Endothelial cell of umbilical vein (primary cell): ENCODE data around the gene ZBED5. TPM values are rescaled to one million over a fixed set of nuclear protein-coding genes. Genes with fewer than 3 reads are reported as not detected.
A peak's percentile ranks its signal among the peaks of the same experiment; 100 is the strongest.

Experiments used
- BruUV-seq: library from RNA; stranded (reverse); fragments of 400-500 nt; replicated peaks from 2 replicates; lab custom pipeline; 2021; lab: Mats Ljungman, UMichigan
- CTCF ChIA-PET: fragments of 300-600, 350-600 bp; sonication (Branson Sonifier 250); formaldehyde crosslinking; loops from one replicate; lab custom pipeline; 2021; ENCODE audit warnings: antibody characterized with exemption, inconsistent platforms; lab: Charles Lee
- POLR2A ChIA-PET: fragments of 300-600, 350-600 bp; sonication (Branson Sonifier 250); formaldehyde crosslinking; loops from one replicate; lab custom pipeline; 2021; ENCODE audit warnings: antibody characterized with exemption, inconsistent platforms; lab: Charles Lee
- DNase-seq: peaks from one replicate; pipeline ENCODE4 v3.0.0-alpha.2; 2011; ENCODE audit warnings: low read depth, low spot score
- FAIRE-seq: peaks from 2 replicates; lab custom pipeline; 2011; peaks lifted over from hg19 to GRCh38; lab: Jason Lieb, UNC
- H2AFZ ChIP-seq: 2 replicates; pipeline ENCODE4 v1.6.0; 2012; ENCODE audit warnings: low read depth, low read length, control low read depth, inconsistent platforms
- H3K27ac ChIP-seq: 2 replicates; pipeline ENCODE4 v1.5.1; 2011; ENCODE audit warnings: low read depth, mild to moderate bottlenecking, control low read depth, low read length, moderate library complexity; ENCODE audit not compliant: insufficient read depth
- H3K27me3 ChIP-seq, 2 experiments: 2 replicates each; pipeline versions ENCODE4 v1.6.0 to v1.6.1; 2011; ENCODE audit warnings: low read length in 2 of 2, mixed read lengths in 1 of 2; ENCODE audit not compliant: control insufficient read depth in 2 of 2, insufficient read depth in 2 of 2
- H3K36me3 ChIP-seq, 2 experiments: 2 replicates in 1 of 2; 3 replicates in 1 of 2; pipeline ENCODE4 v1.5.1; 2011; ENCODE audit warnings: low read length in 2 of 2, mild to moderate bottlenecking in 1 of 2, moderate library complexity in 1 of 2; ENCODE audit not compliant: control insufficient read depth in 2 of 2, insufficient read depth in 2 of 2; ENCODE audit errors: extremely low read depth in 1 of 2
- H3K4me1 ChIP-seq: 3 replicates; pipeline ENCODE4 v1.5.1; 2011; ENCODE audit warnings: mild to moderate bottlenecking, low read length; ENCODE audit not compliant: control insufficient read depth, insufficient read depth; ENCODE audit errors: extremely low read depth
- H3K4me2 ChIP-seq: 2 replicates; pipeline ENCODE4 v1.6.1; 2011; ENCODE audit warnings: low read length, control low read depth, mixed read lengths; ENCODE audit not compliant: insufficient read depth
- H3K4me3 ChIP-seq, 3 experiments: fragments of 200-600 bp in 1 of 3; sonication (generic), shearing (Covaris generic) in 1 of 3; replicated peaks in 1 of 3; 2 replicates each; pipeline ENCODE4 v1.5.1; 2011 to 2016; ENCODE audit warnings: control low read depth in 3 of 3, low read length in 3 of 3, mild to moderate bottlenecking in 2 of 3, inconsistent platforms in 1 of 3, low read depth in 1 of 3, moderate library complexity in 1 of 3; ENCODE audit not compliant: insufficient read depth in 1 of 3
- H3K79me2 ChIP-seq: 2 replicates; pipeline ENCODE4 v1.6.0; 2012; ENCODE audit warnings: low read length, inconsistent platforms; ENCODE audit not compliant: control insufficient read depth, insufficient read depth
- H3K9ac ChIP-seq: replicated peaks from 2 replicates; pipeline ENCODE3; 2011; ENCODE audit warnings: low read length, control low read depth; ENCODE audit not compliant: insufficient read depth; ENCODE audit errors: extremely low read depth
- H3K9me1 ChIP-seq: replicated peaks from 3 replicates; pipeline ENCODE4 v1.6.0; 2011; ENCODE audit warnings: mild to moderate bottlenecking, low read length; ENCODE audit not compliant: control insufficient read depth, insufficient read depth; ENCODE audit errors: extremely low read depth
- H3K9me3 ChIP-seq: replicated peaks from 2 replicates; pipeline ENCODE4 v1.5.1; 2012; ENCODE audit warnings: low read length, inconsistent platforms; ENCODE audit not compliant: control insufficient read depth, insufficient read depth
- H4K20me1 ChIP-seq: replicated peaks from 2 replicates; pipeline ENCODE3; 2011; ENCODE audit warnings: mild to moderate bottlenecking, low read length; ENCODE audit not compliant: control insufficient read depth, insufficient read depth; ENCODE audit errors: extremely low read depth
- EZH2 ChIP-seq: IDR thresholded peaks from 2 replicates; pipeline ENCODE4 v1.6.1; 2012; ENCODE audit warnings: borderline replicate concordance, low read depth, mild to moderate bottlenecking, moderate library complexity, low read length, inconsistent platforms; ENCODE audit not compliant: severe bottlenecking
- FOS ChIP-seq: IDR thresholded peaks from 2 replicates; pipeline ENCODE4 v1.6.1; 2011; ENCODE audit warnings: mild to moderate bottlenecking, low read length, moderate library complexity, borderline replicate concordance; ENCODE audit not compliant: insufficient read depth
- GATA2 ChIP-seq: IDR thresholded peaks from 2 replicates; pipeline ENCODE4 v1.7.0; 2011; ENCODE audit warnings: low read depth, mild to moderate bottlenecking, moderate library complexity, mixed read lengths, low read length; ENCODE audit not compliant: insufficient read length, insufficient read depth
- JUN ChIP-seq: IDR thresholded peaks from 2 replicates; pipeline ENCODE4 v1.6.1; 2011; ENCODE audit warnings: borderline replicate concordance, low read depth; ENCODE audit not compliant: insufficient read length, insufficient read depth
- MYC ChIP-seq: IDR thresholded peaks from one replicate; pipeline ENCODE4 v1.6.1; 2011; ENCODE audit warnings: mild to moderate bottlenecking, low read depth, low read length
- POLR2A ChIP-seq: IDR thresholded peaks from 2 replicates; pipeline ENCODE4 v1.6.1; 2012; ENCODE audit warnings: low read depth, mild to moderate bottlenecking, control low read depth, low read length
- POLR2AphosphoS5 ChIP-seq: IDR thresholded peaks from 2 replicates; pipeline ENCODE4 v1.6.1; 2012; ENCODE audit warnings: low read depth, mild to moderate bottlenecking, control low read depth, low read length, moderate library complexity; ENCODE audit not compliant: insufficient read depth
- dilution Hi-C: fragments of 300-500 bp; cut with MboI; formaldehyde crosslinking; loops from one replicate; pipeline ENCODE4 v1.15.0; 2019; ENCODE audit warnings: low sequenced_read_pairs; ENCODE audit not compliant: extremely low pct_ligation_motif_present
- intact Hi-C: fragments of 100-400 bp; cut with micrococcal nuclease; formaldehyde crosslinking; loops from one replicate; pipeline ENCODE4 v1.10.0; 2022
- polyA plus RNA-seq, 4 experiments: library from polyadenylated mRNA; depleted of rRNA in 3 of 4; stranded (reverse) in 3 of 4; unstranded in 1 of 4; fragments of >200 nt; gene quantifications; 2 replicates each; pipeline versions ENCODE4 v1.2.1 to v1.2.3, GENCODE V29; 2011 to 2012; ENCODE audit warnings: missing spikeins in 1 of 4
- total RNA-seq: library from RNA; stranded (reverse); gene quantifications from 2 replicates; pipeline ENCODE4 v1.2.3, GENCODE V29; 2021
- TF ChIP-seq, protein P1 (sequence below), 2 donors: IDR thresholded peaks; 1 replicate in 1 of 2; 2 replicates in 1 of 2; pipeline ENCODE4 v1.5.1; 2011; ENCODE audit warnings: low read length in 2 of 2, mild to moderate bottlenecking in 2 of 2, moderate library complexity in 2 of 2, control low read depth in 1 of 2, inconsistent platforms in 1 of 2, low read depth in 1 of 2; ENCODE audit not compliant: insufficient read depth in 1 of 2; ENCODE audit errors: extremely low read depth in 1 of 2
- TF ChIP-seq, protein P2 (sequence below): IDR thresholded peaks from 2 replicates; pipeline ENCODE4 v1.6.1; 2011; ENCODE audit not compliant: insufficient read depth, insufficient read length

The ZBED5 gene
- total and polyA plus RNA-seq, 2 donors (not counting 3 experiments of a cell fraction or from before 2014, with no cell fraction given): 41.2 to 59.4 TPM

- H3K4me1 ChIP-seq: no peaks in the 10 kb centered on the region
- no peaks in the 10 kb centered on the region for H3K9me3 ChIP-seq
- no TSS peak for BruUV-seq
- H3K79me2 ChIP-seq: no peaks in the 10 kb centered on the region
- FAIRE-seq (no peak), DNase-seq (peak; percentile 31)
- no peak overlapping the region for H2AFZ ChIP-seq
- no peak overlapping the region for H3K9ac ChIP-seq
- no peak overlapping the region for H3K27ac ChIP-seq
- intact Hi-C loops: no loop called here
- dilution Hi-C loops: no loop called here
- H3K9me1 ChIP-seq: no peaks in the 10 kb centered on the region
- ChIA-PET CTCF (interaction anchor here (0.9 kb wide), 1 partner anchor 70 kb away, joined by 3 read pairs; no protein-coding TSS in a partner anchor), POLR2A (no interaction called here)
- H3K27me3 ChIP-seq: no peaks in the 10 kb centered on the region
- H3K4me2 ChIP-seq: no peak overlapping the region
- no peaks in the 10 kb centered on the region for H4K20me1 ChIP-seq
- H3K4me3 ChIP-seq: no peak overlapping the region
- H3K36me3 ChIP-seq: no peaks in the 10 kb centered on the region
- TF ChIP-seq GATA2 (no peak), JUN (no peak), FOS (no peak), POLR2A (no peak)
- TF ChIP-seq, protein P1, sequence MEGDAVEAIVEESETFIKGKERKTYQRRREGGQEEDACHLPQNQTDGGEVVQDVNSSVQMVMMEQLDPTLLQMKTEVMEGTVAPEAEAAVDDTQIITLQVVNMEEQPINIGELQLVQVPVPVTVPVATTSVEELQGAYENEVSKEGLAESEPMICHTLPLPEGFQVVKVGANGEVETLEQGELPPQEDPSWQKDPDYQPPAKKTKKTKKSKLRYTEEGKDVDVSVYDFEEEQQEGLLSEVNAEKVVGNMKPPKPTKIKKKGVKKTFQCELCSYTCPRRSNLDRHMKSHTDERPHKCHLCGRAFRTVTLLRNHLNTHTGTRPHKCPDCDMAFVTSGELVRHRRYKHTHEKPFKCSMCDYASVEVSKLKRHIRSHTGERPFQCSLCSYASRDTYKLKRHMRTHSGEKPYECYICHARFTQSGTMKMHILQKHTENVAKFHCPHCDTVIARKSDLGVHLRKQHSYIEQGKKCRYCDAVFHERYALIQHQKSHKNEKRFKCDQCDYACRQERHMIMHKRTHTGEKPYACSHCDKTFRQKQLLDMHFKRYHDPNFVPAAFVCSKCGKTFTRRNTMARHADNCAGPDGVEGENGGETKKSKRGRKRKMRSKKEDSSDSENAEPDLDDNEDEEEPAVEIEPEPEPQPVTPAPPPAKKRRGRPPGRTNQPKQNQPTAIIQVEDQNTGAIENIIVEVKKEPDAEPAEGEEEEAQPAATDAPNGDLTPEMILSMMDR (IDR thresholded peaks at IDR 0.05; ENCODE audit: extremely low read depth in 1 of 2, insufficient read depth in 1 of 2, low read depth in 1 of 2, low read length in 2 of 2): no peak
These were observed 6.8 kb upstream of the ZBED5 start for GRCh38 chr11:10864688-10865087.

DNA sequence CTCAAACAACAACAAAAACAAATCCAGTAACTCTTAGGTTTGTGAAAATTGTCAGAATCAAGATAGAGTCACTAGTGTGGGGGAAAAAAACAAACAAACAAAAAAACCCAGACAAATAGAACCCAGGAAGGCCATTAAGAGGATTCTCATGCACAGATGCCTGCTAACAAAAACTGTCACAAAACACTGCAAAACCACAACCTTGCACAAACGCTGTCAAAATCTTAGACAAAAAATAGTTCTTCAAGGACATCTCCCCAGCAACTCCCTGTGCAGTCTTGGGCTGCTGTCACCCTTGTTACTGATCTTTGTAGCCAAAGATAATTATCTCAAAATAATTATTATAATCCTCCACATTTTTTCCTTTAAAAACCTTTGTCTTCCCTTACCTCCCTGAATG, 4.6 kb upstream of the ZBED5 start:
- H3K9me1 ChIP-seq: no peaks in the 10 kb centered on the region
- dilution Hi-C loops: no loop called here
- peaks cover 4% of the 10 kb centered on the region for H3K79me2 ChIP-seq
- no peak overlapping the region for H3K27ac ChIP-seq
- ChIA-PET CTCF (interaction anchor here (1.2 kb wide), 1 partner anchor 16 kb away, joined by 3 read pairs; no protein-coding TSS in a partner anchor), POLR2A (no interaction called here)
- H4K20me1 ChIP-seq: no peaks in the 10 kb centered on the region
- TF ChIP-seq JUN (no peak), POLR2AphosphoS5 (no peak), FOS (no peak), EZH2 (no peak), MYC (no peak), GATA2 (no peak), POLR2A (no peak)
- TF ChIP-seq, protein P2, sequence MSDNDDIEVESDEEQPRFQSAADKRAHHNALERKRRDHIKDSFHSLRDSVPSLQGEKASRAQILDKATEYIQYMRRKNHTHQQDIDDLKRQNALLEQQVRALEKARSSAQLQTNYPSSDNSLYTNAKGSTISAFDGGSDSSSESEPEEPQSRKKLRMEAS: no peak
- TF ChIP-seq, protein P1 (IDR thresholded peaks at IDR 0.05; ENCODE audit: extremely low read depth in 1 of 2, insufficient read depth in 1 of 2, low read depth in 1 of 2, low read length in 2 of 2): no peak
- no peak overlapping the region for H3K9ac ChIP-seq
- peaks cover 5% of the 10 kb centered on the region for H3K4me1 ChIP-seq
- FAIRE-seq (no peak), DNase-seq (no peak)
- intact Hi-C loops: no loop called here
- no TSS peak for BruUV-seq
- H3K4me2 ChIP-seq: no peak overlapping the region
- no peak overlapping the region for H2AFZ ChIP-seq
- no peaks in the 10 kb centered on the region for H3K9me3 ChIP-seq
- no peak overlapping the region for H3K4me3 ChIP-seq
- H3K27me3 ChIP-seq: no peaks in the 10 kb centered on the region
- H3K36me3 ChIP-seq: no peaks in the 10 kb centered on the region
